Activated CD8-positive, alpha-beta T cell treated with anti-CD3 and anti-CD28 coated beads for 36 hours (primary cell): ENCODE results near the gene MCEE. TPM values are rescaled to one million over a fixed set of nuclear protein-coding genes. Genes with fewer than 3 reads are reported as not detected.

Experiments used
- ATAC-seq: fragments of 200-7000 bp; cut with Tn5 transposase; one replicate; pipeline ENCODE4 v1.10.0; 2021; ENCODE audit warnings: mild to moderate bottlenecking, moderate library complexity
- CTCF ChIA-PET: fragments of 350-600 bp; sonication (Branson Sonifier 250); formaldehyde crosslinking; loops from one replicate; lab custom pipeline; 2021; ENCODE audit warnings: antibody characterized with exemption; lab: Charles Lee
- POLR2A ChIA-PET: fragments of 350-600 bp; sonication (Branson Sonifier 250); formaldehyde crosslinking; loops from one replicate; lab custom pipeline; 2021; ENCODE audit warnings: antibody characterized with exemption; lab: Charles Lee
- DNase-seq: peaks from one replicate; pipeline ENCODE4 v3.0.0-alpha.2; 2020
- H3K27ac Mint-ChIP-seq: one replicate; pipeline ENCODE4 v1.8.0; 2021; ENCODE audit warnings: mild to moderate bottlenecking, mixed read lengths
- H3K27me3 Mint-ChIP-seq: one replicate; pipeline ENCODE4 v1.8.0; 2021; ENCODE audit warnings: mixed read lengths
- H3K36me3 Mint-ChIP-seq: one replicate; pipeline ENCODE4 v1.8.0; 2021; ENCODE audit warnings: low read depth, mixed read lengths
- H3K4me1 Mint-ChIP-seq: one replicate; pipeline ENCODE4 v1.8.0; 2021; ENCODE audit warnings: low read depth, mixed read lengths
- H3K4me3 Mint-ChIP-seq: one replicate; pipeline ENCODE4 v1.8.0; 2021; ENCODE audit warnings: mild to moderate bottlenecking, moderate library complexity, mixed read lengths
- H3K9me3 Mint-ChIP-seq: one replicate; pipeline ENCODE4 v1.8.0; 2021; ENCODE audit warnings: mixed read lengths
- CTCF ChIP-seq: fragments of 200-600 bp; IDR thresholded peaks from one replicate; pipeline ENCODE4 v1.8.0; 2022; ENCODE audit warnings: antibody characterized with exemption, mild to moderate bottlenecking
- intact Hi-C: fragments of 100-400 bp; cut with micrococcal nuclease; formaldehyde crosslinking; loops from one replicate; pipeline ENCODE4 v1.10.0; 2022
- total RNA-seq, 2 experiments: library from RNA; stranded (reverse); gene quantifications; one replicate each; pipeline ENCODE4 v1.2.3, GENCODE V29; 2021

MCEE gene
- total RNA-seq, 2 experiments from 2014 or later, result 13.8 to 14.0 TPM

DNA sequence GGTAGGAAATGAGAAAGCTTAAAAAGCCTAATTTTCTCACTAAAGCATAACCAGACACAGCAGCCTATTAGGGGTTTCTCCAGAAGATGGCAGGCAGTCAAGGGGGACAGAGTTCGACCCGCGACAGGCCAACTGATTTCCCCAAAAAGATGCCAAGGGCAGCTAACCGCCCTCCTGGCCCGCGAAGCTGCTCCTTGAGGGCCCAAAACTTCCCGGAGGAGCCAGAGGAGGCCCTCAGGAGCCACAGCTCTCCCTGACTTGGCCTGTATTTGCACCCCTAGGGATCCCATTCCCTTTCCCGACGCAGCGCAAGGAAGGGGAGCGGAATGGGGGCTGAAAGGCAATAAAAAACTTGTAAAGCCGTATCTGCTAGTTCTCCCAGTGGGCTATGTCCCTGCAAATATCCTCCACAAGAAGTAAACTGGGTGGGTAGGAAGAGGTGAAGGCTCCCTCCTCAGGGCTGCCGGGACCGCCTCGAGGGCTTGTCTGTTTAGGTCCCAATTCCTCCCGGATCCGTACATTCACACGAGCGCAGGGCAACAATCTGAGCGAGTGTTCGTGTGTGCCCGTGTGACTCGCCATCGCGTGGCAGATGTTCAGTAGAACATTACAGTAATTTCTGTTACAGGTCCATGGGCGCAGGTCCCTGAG, 62.3 kb downstream of the MCEE start:
- POLR2A ChIA-PET, result interaction anchor here (0.6 to 2.2 kb wide), 13 partner anchors 8 to 133 kb away, joined by 3 to 21 read pairs (median 3); partner anchors contain the start of genes MCEE and MPHOSPH10
- intact Hi-C loops, result loop anchor here (1.0 kb wide), 1 partner anchor 63 kb away; the partner anchor contains the start of genes MCEE and MPHOSPH10
- ATAC-seq (no peak), DNase-seq (peak; percentile 37)
- Mint-ChIP-seq H3K27ac (peak overlapping the region; percentile 98), H3K4me3 (peak overlapping the region; percentile 87), H3K27me3 (no peaks in the 10 kb centered on the region), H3K4me1 (peaks cover 42% of the 10 kb centered on the region), H3K36me3 (peaks cover 3% of the 10 kb centered on the region), H3K9me3 (no peaks in the 10 kb centered on the region)
- TF ChIP-seq CTCF, result peak; percentile 50
- CTCF ChIA-PET, result interaction anchor here (0.7 to 7.4 kb wide), 11 partner anchors 18 to 278 kb away, joined by 3 to 71 read pairs (median 3); partner anchors contain the start of genes FIGLA, MCEE, MPHOSPH10 and PAIP2B

GRCh38 chr2:71066856-71067255, 63.2 kb downstream of the MCEE start:
- Mint-ChIP-seq H3K27me3 (no peaks in the 10 kb centered on the region), H3K36me3 (no peaks in the 10 kb centered on the region), H3K9me3 (no peaks in the 10 kb centered on the region), H3K27ac (no peak overlapping the region), H3K4me1 (peaks cover 35% of the 10 kb centered on the region), H3K4me3 (peak overlapping the region; percentile 87)
- no peak for TF ChIP-seq CTCF
- no peak for ATAC-seq
- intact Hi-C loops, result no loop called here
- POLR2A ChIA-PET, result interaction anchor here (0.6 to 1.8 kb wide), 7 partner anchors 10 to 134 kb away, joined by 3 to 6 read pairs (median 3); no protein-coding TSS in a partner anchor
- CTCF ChIA-PET, result interaction anchor here (1.0 to 7.4 kb wide), 7 partner anchors 17 to 77 kb away, joined by 3 to 71 read pairs (median 7); partner anchors contain the start of genes MCEE and MPHOSPH10
- no peak for DNase-seq

- Mint-ChIP-seq H3K27me3 (no peaks in the 10 kb centered on the region), H3K27ac (no peak overlapping the region), H3K4me3 (no peak overlapping the region), H3K36me3 (no peaks in the 10 kb centered on the region), H3K4me1 (peaks cover 16% of the 10 kb centered on the region), H3K9me3 (no peaks in the 10 kb centered on the region)
- no peak for DNase-seq
- POLR2A ChIA-PET, result interaction anchor here (2.3 kb wide), 1 partner anchor 66 kb away, joined by 9 read pairs; the partner anchor contains the start of genes MCEE and MPHOSPH10
- no peak for ATAC-seq
- intact Hi-C loops, result no loop called here
- TF ChIP-seq CTCF, result no peak
- CTCF ChIA-PET, result interaction anchor here (0.8 to 1.3 kb wide), 2 partner anchors 36 to 117 kb away, joined by 3 read pairs; no protein-coding TSS in a partner anchor
These were observed 65.0 kb downstream of the MCEE start for GRCh38 chr2:71064754-71065621.

DNA sequence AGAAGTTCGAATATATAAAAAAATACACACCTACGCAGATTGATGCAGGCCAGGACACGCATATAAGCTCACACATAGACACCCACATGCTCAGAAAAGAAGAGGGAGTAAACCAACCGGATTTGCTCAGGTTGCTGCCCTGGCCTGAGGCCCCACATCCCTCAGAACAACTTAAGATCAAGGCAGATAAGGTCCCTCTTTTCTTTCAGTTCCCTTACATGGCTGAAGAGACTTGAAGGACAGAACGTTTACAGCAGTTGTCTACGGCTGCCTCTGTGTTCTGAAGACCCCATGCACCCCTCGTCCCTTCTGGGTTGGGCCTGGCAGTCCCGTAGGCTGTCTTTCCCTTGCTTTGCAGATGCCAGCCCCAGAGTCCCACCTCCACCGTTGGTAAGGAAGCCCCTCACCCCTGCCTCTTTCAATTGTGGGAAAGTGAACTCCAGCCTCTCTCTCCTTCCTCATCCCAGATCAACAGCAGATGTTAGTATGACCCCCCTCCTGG, 65.9 kb downstream of the MCEE start:
- Mint-ChIP-seq H3K27me3 (no peaks in the 10 kb centered on the region), H3K4me1 (peaks cover 8% of the 10 kb centered on the region), H3K4me3 (no peak overlapping the region), H3K36me3 (no peaks in the 10 kb centered on the region), H3K27ac (no peak overlapping the region), H3K9me3 (no peaks in the 10 kb centered on the region)
- ChIA-PET POLR2A (interaction anchor here (2.3 kb wide), 1 partner anchor 66 kb away, joined by 9 read pairs; the partner anchor contains the start of genes MCEE and MPHOSPH10), CTCF (interaction anchor here (1.1 kb wide), 1 partner anchor 37 kb away, joined by 3 read pairs; no protein-coding TSS in a partner anchor)
- intact Hi-C loops, result no loop called here
- ATAC-seq (no peak), DNase-seq (no peak)
- no peak for TF ChIP-seq CTCF
